WI38 (cell line): ENCODE data around the gene TRERF1.

Experiments used
- H3K4me3 ChIP-seq: 2 replicates; pipeline ENCODE4 v1.5.1; 2011; ENCODE audit warnings: low read depth, mild to moderate bottlenecking, control low read depth, low read length
- TF ChIP-seq, protein P1 (sequence below): IDR thresholded peaks from 2 replicates; pipeline ENCODE4 v1.5.1; 2012; ENCODE audit warnings: low read depth, mild to moderate bottlenecking, control low read depth, low read length

Gene TRERF1

DNA sequence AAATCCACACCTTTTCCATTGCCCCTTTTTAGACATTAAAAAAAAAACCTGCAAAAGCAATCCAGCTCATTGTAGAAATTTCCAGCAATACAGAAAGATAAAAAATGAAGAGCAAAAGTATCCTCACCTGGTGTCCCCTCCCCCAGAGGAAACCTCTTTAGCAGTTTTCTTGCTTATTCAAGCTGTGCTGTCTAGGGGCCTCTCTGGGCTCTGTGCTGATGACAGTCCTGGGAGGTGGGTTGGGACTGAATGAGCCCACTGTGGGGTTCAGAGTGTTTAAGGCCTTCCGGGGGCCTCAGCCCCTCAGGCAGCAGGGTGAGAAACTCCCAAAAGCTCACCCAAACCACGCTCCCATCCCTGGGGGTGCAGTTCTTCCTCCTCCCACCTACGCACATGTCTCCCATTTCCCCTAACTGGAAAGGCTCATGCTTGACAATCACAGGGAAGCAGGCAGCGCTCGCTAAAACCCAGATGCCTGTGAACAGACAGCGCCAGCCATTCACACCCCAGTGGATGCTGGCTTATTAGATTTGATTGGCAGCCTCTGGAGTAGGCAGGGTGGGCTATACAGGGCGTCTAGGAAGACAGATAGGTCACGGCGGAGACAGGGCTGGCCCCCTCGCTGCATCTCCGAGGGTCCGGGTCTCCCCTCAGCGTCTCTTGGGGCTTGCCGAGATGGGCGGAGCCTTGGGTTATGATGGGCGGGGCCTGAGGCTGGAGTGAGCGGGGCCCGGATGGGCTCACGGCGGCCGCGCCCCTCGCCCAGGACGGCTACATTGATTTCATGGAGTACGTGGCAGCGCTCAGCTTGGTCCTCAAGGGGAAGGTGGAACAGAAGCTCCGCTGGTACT, 274.0 kb downstream of the TRERF1 start:
- H3K4me3 ChIP-seq: no peak overlapping the region
- TF ChIP-seq, protein P1, sequence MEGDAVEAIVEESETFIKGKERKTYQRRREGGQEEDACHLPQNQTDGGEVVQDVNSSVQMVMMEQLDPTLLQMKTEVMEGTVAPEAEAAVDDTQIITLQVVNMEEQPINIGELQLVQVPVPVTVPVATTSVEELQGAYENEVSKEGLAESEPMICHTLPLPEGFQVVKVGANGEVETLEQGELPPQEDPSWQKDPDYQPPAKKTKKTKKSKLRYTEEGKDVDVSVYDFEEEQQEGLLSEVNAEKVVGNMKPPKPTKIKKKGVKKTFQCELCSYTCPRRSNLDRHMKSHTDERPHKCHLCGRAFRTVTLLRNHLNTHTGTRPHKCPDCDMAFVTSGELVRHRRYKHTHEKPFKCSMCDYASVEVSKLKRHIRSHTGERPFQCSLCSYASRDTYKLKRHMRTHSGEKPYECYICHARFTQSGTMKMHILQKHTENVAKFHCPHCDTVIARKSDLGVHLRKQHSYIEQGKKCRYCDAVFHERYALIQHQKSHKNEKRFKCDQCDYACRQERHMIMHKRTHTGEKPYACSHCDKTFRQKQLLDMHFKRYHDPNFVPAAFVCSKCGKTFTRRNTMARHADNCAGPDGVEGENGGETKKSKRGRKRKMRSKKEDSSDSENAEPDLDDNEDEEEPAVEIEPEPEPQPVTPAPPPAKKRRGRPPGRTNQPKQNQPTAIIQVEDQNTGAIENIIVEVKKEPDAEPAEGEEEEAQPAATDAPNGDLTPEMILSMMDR: no peak

DNA sequence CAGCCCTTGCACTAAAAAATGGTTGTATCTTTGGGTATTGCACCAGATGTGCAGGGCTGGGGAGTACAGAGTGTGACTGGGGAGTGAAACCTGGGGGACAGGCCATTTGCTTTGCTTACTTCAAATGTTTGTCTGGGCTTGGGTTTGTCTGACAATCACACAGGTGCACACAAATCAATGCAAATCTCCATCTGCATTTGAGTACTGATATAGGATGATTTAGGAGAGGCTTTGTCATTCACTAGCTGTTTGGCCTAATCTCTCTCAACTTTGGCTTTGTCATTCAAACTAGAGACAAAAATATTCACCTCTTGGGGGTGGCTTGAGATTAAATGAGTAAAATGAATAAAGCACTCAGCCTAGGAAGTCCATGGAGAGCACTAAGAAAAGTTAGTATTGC, 274.7 kb downstream of the TRERF1 start:
- H3K4me3 ChIP-seq: no peak overlapping the region
- TF ChIP-seq, protein P1: no peak

DNA sequence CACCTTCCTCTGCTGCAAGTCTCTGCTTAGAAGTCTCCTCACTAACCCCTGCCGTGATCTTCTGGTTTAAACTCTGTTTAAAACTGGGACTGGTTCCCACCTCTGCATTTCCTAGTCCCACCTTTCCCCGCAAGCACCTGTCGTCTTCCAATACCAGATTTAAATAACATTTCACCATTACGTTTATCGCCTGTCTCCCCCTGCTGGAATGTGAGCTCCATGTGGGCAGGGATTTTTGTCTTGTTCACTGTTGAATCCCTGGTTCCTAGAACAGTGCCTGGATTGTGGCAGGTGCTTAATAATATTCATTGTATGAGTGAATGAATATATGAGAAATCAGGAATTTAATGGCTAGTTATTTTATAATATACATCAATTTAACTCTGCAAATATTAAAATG, 275.9 kb downstream of the TRERF1 start:
- TF ChIP-seq, protein P1: peak; percentile 12; the same call in 1 of the 2 replicates
- H3K4me3 ChIP-seq: no peak overlapping the region
